GM12878 (cell line): ENCODE results near the gene DNAH9. TPM values are rescaled to one million over a fixed set of nuclear protein-coding genes. Genes with fewer than 3 reads are reported as not detected.

Experiments
- ATAC-seq: fragments of 200-7000 bp; cut with Tn5 transposase; 3 replicates; pipeline ENCODE4 v1.9.1; 2020; ENCODE audit warnings: mild to moderate bottlenecking, moderate library complexity
- BruUV-seq: library from RNA; stranded (reverse); fragments of 400-500 nt; replicated peaks from 2 replicates; lab custom pipeline; 2021; lab: Mats Ljungman, UMichigan
- CTCF ChIA-PET: fragments of 300-600 bp; sonication (Branson Sonifier 250); formaldehyde crosslinking; extraction: SDS; loops from one replicate; lab custom pipeline; 2021; ENCODE audit warnings: inconsistent platforms; lab: Yijun Ruan, JAX
- POLR2A ChIA-PET: fragments of 350-600 bp; formaldehyde crosslinking; extraction: SDS; loops from one replicate; lab custom pipeline; 2021; ENCODE audit warnings: inconsistent platforms; lab: Charles Lee
- RAD21 ChIA-PET: fragments of 300-600 bp; sonication (Branson Sonifier 250); formaldehyde crosslinking; loops from one replicate; lab custom pipeline; 2023; ENCODE audit warnings: antibody characterized with exemption; ENCODE audit not compliant: unreplicated experiment; lab: Charles Lee
- SMC1A ChIA-PET: fragments of 300-600 bp; sonication (Branson Sonifier 250); formaldehyde crosslinking; loops from one replicate; lab custom pipeline; 2023; ENCODE audit not compliant: unreplicated experiment, uncharacterized antibody; lab: Charles Lee
- DNase-seq: peaks from one replicate; pipeline ENCODE4 v3.0.0-alpha.2; 2011; ENCODE audit warnings: low read depth, low spot score
- FAIRE-seq: peaks from 3 replicates; lab custom pipeline; 2011; peaks lifted over from hg19 to GRCh38; lab: Jason Lieb, UNC
- H2AFZ ChIP-seq: 2 replicates; pipeline ENCODE4 v1.6.0; 2011; ENCODE audit warnings: low read depth, low read length, control low read depth; ENCODE audit not compliant: control insufficient read depth
- H3K27ac ChIP-seq: 2 replicates; pipeline ENCODE4 v1.5.1; 2011; ENCODE audit warnings: control low read depth; ENCODE audit not compliant: control insufficient read depth, insufficient read depth
- H3K27me3 ChIP-seq, 2 experiments: replicated peaks in 1 of 2; 2 replicates each; pipeline versions ENCODE4 v1.6.0 to v1.6.1; 2011; ENCODE audit warnings: low read length in 1 of 2; ENCODE audit not compliant: control insufficient read depth in 2 of 2, insufficient read depth in 2 of 2
- H3K36me3 ChIP-seq, 2 experiments: 2 replicates each; pipeline ENCODE4 v1.5.1; 2011; ENCODE audit warnings: low read length in 1 of 2; ENCODE audit not compliant: control insufficient read depth in 2 of 2, insufficient read depth in 2 of 2
- H3K4me1 ChIP-seq: 2 replicates; pipeline ENCODE4 v1.6.1; 2011; ENCODE audit warnings: mild to moderate bottlenecking, low read length, moderate library complexity, mixed read lengths; ENCODE audit not compliant: control insufficient read depth, insufficient read depth
- H3K4me2 ChIP-seq: 2 replicates; pipeline ENCODE4 v1.6.0; 2011; ENCODE audit warnings: control low read depth; ENCODE audit not compliant: control insufficient read depth, insufficient read depth
- H3K4me3 ChIP-seq: fragments of 200-600 bp; sonication (generic); 2 replicates; pipeline ENCODE4 v1.5.1; 2016
- H3K79me2 ChIP-seq: 2 replicates; pipeline ENCODE4 v1.6.0; 2011; ENCODE audit warnings: low read length; ENCODE audit not compliant: control insufficient read depth, insufficient read depth
- H3K9ac ChIP-seq: 2 replicates; pipeline ENCODE4 v1.8.0; 2011; ENCODE audit warnings: low read length, control low read depth, mixed read lengths; ENCODE audit not compliant: control insufficient read depth, insufficient read depth
- H3K9me3 ChIP-seq: replicated peaks from 3 replicates; pipeline ENCODE4 v1.5.1; 2011; ENCODE audit warnings: mild to moderate bottlenecking, low read length; ENCODE audit not compliant: control insufficient read depth, insufficient read depth
- H4K20me1 ChIP-seq: 2 replicates; pipeline ENCODE4 v1.6.0; 2011; ENCODE audit not compliant: control insufficient read depth, insufficient read depth
- FOXK2 ChIP-seq: fragments of 450-650 bp; IDR thresholded peaks from 2 replicates; pipeline ENCODE4 v1.6.1; 2017; ENCODE audit warnings: mild to moderate bottlenecking, moderate library complexity
- MAX ChIP-seq: IDR thresholded peaks from 2 replicates; pipeline ENCODE4 v1.6.1; 2012; ENCODE audit warnings: low read depth, low read length, improper control_type of control experiment
- MTA2 ChIP-seq: fragments of 450-650 bp; IDR thresholded peaks from 2 replicates; pipeline ENCODE4 v1.6.1; 2016; ENCODE audit warnings: low read depth, mild to moderate bottlenecking, moderate library complexity
- PAX8 ChIP-seq: fragments of 450-650 bp; IDR thresholded peaks from 2 replicates; pipeline ENCODE4 v1.6.1; 2017; ENCODE audit warnings: mild to moderate bottlenecking, moderate library complexity
- REST ChIP-seq: IDR thresholded peaks from 2 replicates; pipeline ENCODE4 v1.6.1; 2012; ENCODE audit warnings: mild to moderate bottlenecking, low read depth, low read length
- TAF1 ChIP-seq: IDR thresholded peaks from 2 replicates; pipeline ENCODE4 v1.6.1; 2011; ENCODE audit warnings: mild to moderate bottlenecking, low read depth, low read length, borderline replicate concordance
- ZNF207 ChIP-seq: fragments of 450-650 bp; IDR thresholded peaks from 2 replicates; pipeline ENCODE4 v1.6.1; 2014; ENCODE audit warnings: antibody characterized with exemption, mild to moderate bottlenecking, borderline replicate concordance
- WGBS: methylation state at CpG from one replicate; pipeline ENCODE4 v1.1.6; 2016; ENCODE audit warnings: low lambda C conversion rate; ENCODE audit not compliant: insufficient replicate concordance, insufficient coverage; ENCODE audit errors: missing lambda C conversion rate; 5-methylcytosine and 5-hydroxymethylcytosine counted together
- in situ Hi-C: fragments of 300-500 bp; cut with MboI; formaldehyde crosslinking; loops from 9 replicates; pipeline ENCODE4 v1.14.3; 2018; ENCODE audit warnings: mixed read lengths
- intact Hi-C: fragments of 100-400 bp; cut with micrococcal nuclease; formaldehyde crosslinking; loops from one replicate; pipeline ENCODE4 v1.14.2; 2022; ENCODE audit not compliant: unreplicated experiment
- polyA plus RNA-seq, 11 experiments: library from polyadenylated mRNA; depleted of rRNA in 4 of 11; unstranded in 6 of 11; stranded (reverse) in 5 of 11; fragments of >200 nt; fragmentation: Nextera tagmentation in 4 of 11; fragmentation: Illumina TruSeq in 1 of 11; extraction: Ambion mirVana in 4 of 11; extraction: Trizol in 1 of 11; gene quantifications; 1 replicate in 1 of 11; 2 replicates in 10 of 11; pipeline versions ENCODE4 v1.2.1 to v1.2.3, GENCODE V29; 2011 to 2016; ENCODE audit warnings: inconsistent platforms in 2 of 11, missing spikeins in 2 of 11, low read depth in 1 of 11
- total RNA-seq, 4 experiments: library from RNA; depleted of rRNA in 3 of 4; stranded (reverse); fragments of >200 nt in 3 of 4; fragmentation: Illumina TruSeq in 1 of 4; extraction: Trizol in 1 of 4; gene quantifications; 2 replicates each; pipeline versions ENCODE4 v1.2.1 to v1.2.3, GENCODE V29; 2013 to 2021
- TF ChIP-seq, protein P1 (sequence below): IDR thresholded peaks from 2 replicates; pipeline ENCODE4 v1.6.1; 2012; ENCODE audit warnings: low read depth, low read length, improper control_type of control experiment
- TF ChIP-seq, protein P2 (sequence below): fragments of 450-650 bp; formaldehyde crosslinking; IDR thresholded peaks from 2 replicates; pipeline ENCODE4 v1.4.0; 2022; ENCODE audit warnings: mild to moderate bottlenecking, moderate library complexity

DNAH9 gene
- total and polyA plus RNA-seq, 10 of the 15 experiments (the other 5 are each of a cell fraction or from before 2014, with no cell fraction given) = 0.10 to 0.40 (median 0.19) TPM; not detected in 7

- TF ChIP-seq TAF1 (no peak), REST (no peak), PAX8 (no peak), MAX (no peak)
- TF ChIP-seq, protein P1, sequence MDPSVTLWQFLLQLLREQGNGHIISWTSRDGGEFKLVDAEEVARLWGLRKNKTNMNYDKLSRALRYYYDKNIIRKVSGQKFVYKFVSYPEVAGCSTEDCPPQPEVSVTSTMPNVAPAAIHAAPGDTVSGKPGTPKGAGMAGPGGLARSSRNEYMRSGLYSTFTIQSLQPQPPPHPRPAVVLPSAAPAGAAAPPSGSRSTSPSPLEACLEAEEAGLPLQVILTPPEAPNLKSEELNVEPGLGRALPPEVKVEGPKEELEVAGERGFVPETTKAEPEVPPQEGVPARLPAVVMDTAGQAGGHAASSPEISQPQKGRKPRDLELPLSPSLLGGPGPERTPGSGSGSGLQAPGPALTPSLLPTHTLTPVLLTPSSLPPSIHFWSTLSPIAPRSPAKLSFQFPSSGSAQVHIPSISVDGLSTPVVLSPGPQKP = no peak
Measured at GRCh38 chr17:11668618-11669017, 70.3 kb downstream of the DNAH9 start (continued).

- WGBS = 0% methylated on average over 4 of the region's 4 CpGs
- ChIA-PET POLR2A (no interaction called here), RAD21 (no interaction called here), SMC1A (no interaction called here), CTCF (interaction anchor here (1.1 kb wide), 1 partner anchor 27 kb away, joined by 3 read pairs; no protein-coding TSS in a partner anchor)
- no peaks in the 10 kb centered on the region for H3K27me3 ChIP-seq
- no peaks in the 10 kb centered on the region for H3K36me3 ChIP-seq
- H3K4me3 ChIP-seq = no peak overlapping the region
- TF ChIP-seq ZNF207 = no peak
- TF ChIP-seq MTA2 = no peak
- TF ChIP-seq, protein P2, sequence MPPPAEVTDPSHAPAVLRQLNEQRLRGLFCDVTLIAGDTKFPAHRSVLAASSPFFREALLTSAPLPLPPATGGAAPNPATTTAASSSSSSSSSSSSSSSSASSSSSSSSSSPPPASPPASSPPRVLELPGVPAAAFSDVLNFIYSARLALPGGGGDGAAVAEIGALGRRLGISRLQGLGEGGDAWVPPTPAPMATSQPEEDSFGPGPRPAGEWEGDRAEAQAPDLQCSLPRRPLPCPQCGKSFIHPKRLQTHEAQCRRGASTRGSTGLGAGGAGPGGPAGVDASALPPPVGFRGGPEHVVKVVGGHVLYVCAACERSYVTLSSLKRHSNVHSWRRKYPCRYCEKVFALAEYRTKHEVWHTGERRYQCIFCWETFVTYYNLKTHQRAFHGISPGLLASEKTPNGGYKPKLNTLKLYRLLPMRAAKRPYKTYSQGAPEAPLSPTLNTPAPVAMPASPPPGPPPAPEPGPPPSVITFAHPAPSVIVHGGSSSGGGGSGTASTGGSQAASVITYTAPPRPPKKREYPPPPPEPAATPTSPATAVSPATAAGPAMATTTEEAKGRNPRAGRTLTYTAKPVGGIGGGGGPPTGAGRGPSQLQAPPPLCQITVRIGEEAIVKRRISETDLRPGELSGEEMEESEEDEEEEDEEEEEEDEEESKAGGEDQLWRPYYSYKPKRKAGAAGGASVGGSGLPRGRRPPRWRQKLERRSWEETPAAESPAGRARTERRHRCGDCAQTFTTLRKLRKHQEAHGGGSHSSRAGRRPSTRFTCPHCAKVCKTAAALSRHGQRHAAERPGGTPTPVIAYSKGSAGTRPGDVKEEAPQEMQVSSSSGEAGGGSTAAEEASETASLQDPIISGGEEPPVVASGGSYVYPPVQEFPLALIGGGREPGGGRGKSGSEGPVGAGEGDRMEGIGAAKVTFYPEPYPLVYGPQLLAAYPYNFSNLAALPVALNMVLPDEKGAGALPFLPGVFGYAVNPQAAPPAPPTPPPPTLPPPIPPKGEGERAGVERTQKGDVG (CRISPR knock-in tag) = no peak
- no peak for TF ChIP-seq FOXK2
- no peak overlapping the region for H2AFZ ChIP-seq
- no peak overlapping the region for H3K9ac ChIP-seq
- no peak for ATAC-seq
- H3K79me2 ChIP-seq = no peaks in the 10 kb centered on the region
- H3K4me2 ChIP-seq = no peak overlapping the region
- H3K9me3 ChIP-seq = no peaks in the 10 kb centered on the region; the same call in 2 of the 3 replicates
- no peaks in the 10 kb centered on the region for H3K4me1 ChIP-seq
- FAIRE-seq = no peak
- intact Hi-C loops (no loop called here), in situ Hi-C loops (no loop called here)
- H3K27ac ChIP-seq = no peak overlapping the region
- no TSS peak for BruUV-seq
- no peaks in the 10 kb centered on the region for H4K20me1 ChIP-seq
- no peak for DNase-seq
Measured at GRCh38 chr17:11671126-11671525, 72.9 kb downstream of the DNAH9 start.
